HEK293T (cell line): ENCODE results near the gene BLACAT1.

Source experiments
- CTCF ChIA-PET: fragments of 350-600 bp; formaldehyde crosslinking; extraction: SDS; loops from one replicate; lab custom pipeline; 2021; ENCODE audit warnings: antibody characterized with exemption, inconsistent platforms; lab: Yijun Ruan, JAX
- POLR2A ChIA-PET: fragments of 350-600 bp; formaldehyde crosslinking; extraction: SDS; loops from one replicate; lab custom pipeline; 2020; ENCODE audit warnings: antibody characterized with exemption, inconsistent platforms; lab: Yijun Ruan, JAX
- DNase-seq: peaks from one replicate; pipeline ENCODE4 v3.0.0; 2012; ENCODE audit warnings: mixed read lengths; ENCODE audit errors: extremely low spot score
- ARNT ChIP-seq: fragments of 450-650 bp; IDR thresholded peaks from 2 replicates; pipeline ENCODE4 v1.6.1; 2017; ENCODE audit warnings: mild to moderate bottlenecking
- BHLHE40 ChIP-seq: fragments of 450-650 bp; IDR thresholded peaks from 2 replicates; pipeline ENCODE4 v1.6.1; 2016; ENCODE audit warnings: mild to moderate bottlenecking, moderate library complexity, borderline replicate concordance
- CTBP1 ChIP-seq: fragments of 450-650 bp; IDR thresholded peaks from 2 replicates; pipeline ENCODE4 v1.6.1; 2016; ENCODE audit warnings: borderline replicate concordance
- ELF4 ChIP-seq: fragments of 450-650 bp; IDR thresholded peaks from 2 replicates; pipeline ENCODE4 v1.6.1; 2017; ENCODE audit warnings: antibody characterized with exemption
- FOXA1 ChIP-seq: fragments of 450-650 bp; IDR thresholded peaks from 2 replicates; pipeline ENCODE4 v1.6.1; 2016; ENCODE audit warnings: mild to moderate bottlenecking
- FOXK2 ChIP-seq: fragments of 450-650 bp; IDR thresholded peaks from 2 replicates; pipeline ENCODE4 v1.6.1; 2016; ENCODE audit warnings: mild to moderate bottlenecking
- FOXM1 ChIP-seq: fragments of 450-650 bp; IDR thresholded peaks from 2 replicates; pipeline ENCODE4 v1.6.1; 2017; ENCODE audit warnings: mild to moderate bottlenecking, borderline replicate concordance
- HDGF ChIP-seq: fragments of 450-650 bp; IDR thresholded peaks from 2 replicates; pipeline ENCODE4 v1.6.1; 2017; ENCODE audit warnings: antibody characterized with exemption, borderline replicate concordance
- L3MBTL2 ChIP-seq: fragments of 450-650 bp; conservative IDR thresholded peaks from 2 replicates; pipeline ENCODE4 v1.6.1; 2016; ENCODE audit warnings: mild to moderate bottlenecking
- LEF1 ChIP-seq: fragments of 450-650 bp; IDR thresholded peaks from 2 replicates; pipeline ENCODE4 v1.6.1; 2017; ENCODE audit warnings: mild to moderate bottlenecking, borderline replicate concordance
- NFRKB ChIP-seq: fragments of 450-650 bp; IDR thresholded peaks from 2 replicates; pipeline ENCODE4 v1.6.1; 2016; ENCODE audit warnings: mild to moderate bottlenecking, moderate library complexity
- SP1 ChIP-seq: fragments of 450-650 bp; IDR thresholded peaks from 2 replicates; pipeline ENCODE4 v1.6.1; 2017
- SUZ12 ChIP-seq: fragments of 450-650 bp; IDR thresholded peaks from 2 replicates; pipeline ENCODE4 v1.6.1; 2016; ENCODE audit warnings: mild to moderate bottlenecking
- TARDBP ChIP-seq: fragments of 450-650 bp; IDR thresholded peaks from 2 replicates; pipeline ENCODE4 v1.6.1; 2016
- ZNF384 ChIP-seq: fragments of 450-650 bp; IDR thresholded peaks from 2 replicates; pipeline ENCODE4 v1.6.1; 2016
- TF ChIP-seq, protein P1 (sequence below): fragments of 450-650 bp; IDR thresholded peaks from 2 replicates; pipeline ENCODE4 v1.6.1; 2016

BLACAT1 gene

GRCh38 chr1:205422993-205423642 is 32.7 kb downstream of the BLACAT1 start:
- no peak for DNase-seq
- ChIA-PET CTCF (interaction anchor here (0.9 kb wide), 1 partner anchor 16 kb away, joined by 4 read pairs; no protein-coding TSS in a partner anchor), POLR2A (no interaction called here)

DNA sequence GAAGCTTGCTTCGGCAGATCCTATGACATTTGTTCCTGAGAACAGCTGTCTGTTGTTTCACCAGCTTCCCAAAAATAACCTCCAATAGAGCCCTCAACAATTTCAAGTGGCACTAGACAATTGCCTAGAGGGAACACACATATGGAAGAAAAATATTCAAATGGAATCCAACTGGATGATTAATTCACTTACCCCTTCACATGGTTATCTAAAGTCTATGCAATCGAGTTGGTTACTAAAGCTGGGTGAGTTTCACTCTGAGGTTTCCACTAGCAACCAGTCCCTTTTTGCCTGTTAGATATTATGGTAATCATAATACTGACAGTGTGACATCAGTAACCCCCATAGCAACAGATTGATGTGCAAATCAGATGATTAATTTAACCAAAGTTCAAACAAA is 34.0 kb downstream of the BLACAT1 start, which contains the start of gene LEMD1:
TSS of gene LEMD1 (minus strand) at position 259 of the 400 bp plus-strand sequence. CDS start 1,520 bp downstream, outside the sequence.
- ChIA-PET CTCF (interaction anchor here (0.9 to 1.7 kb wide), 2 partner anchors 9 to 17 kb away, joined by 3 read pairs; no protein-coding TSS in a partner anchor), POLR2A (no interaction called here)
- no peak for DNase-seq
- TF ChIP-seq TARDBP, result no peak
- TF ChIP-seq LEF1, result no peak
- TF ChIP-seq BHLHE40, result no peak
- no peak for TF ChIP-seq FOXK2
- TF ChIP-seq L3MBTL2, result no peak
- TF ChIP-seq, protein P1, sequence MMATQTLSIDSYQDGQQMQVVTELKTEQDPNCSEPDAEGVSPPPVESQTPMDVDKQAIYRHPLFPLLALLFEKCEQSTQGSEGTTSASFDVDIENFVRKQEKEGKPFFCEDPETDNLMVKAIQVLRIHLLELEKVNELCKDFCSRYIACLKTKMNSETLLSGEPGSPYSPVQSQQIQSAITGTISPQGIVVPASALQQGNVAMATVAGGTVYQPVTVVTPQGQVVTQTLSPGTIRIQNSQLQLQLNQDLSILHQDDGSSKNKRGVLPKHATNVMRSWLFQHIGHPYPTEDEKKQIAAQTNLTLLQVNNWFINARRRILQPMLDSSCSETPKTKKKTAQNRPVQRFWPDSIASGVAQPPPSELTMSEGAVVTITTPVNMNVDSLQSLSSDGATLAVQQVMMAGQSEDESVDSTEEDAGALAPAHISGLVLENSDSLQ, result no peak

More at GRCh38 chr1:205422993-205423642, 32.7 kb downstream of the BLACAT1 start:
- TF ChIP-seq FOXM1 (no peak), ZNF384 (no peak), ELF4 (no peak), NFRKB (no peak), SUZ12 (no peak), TARDBP (no peak), L3MBTL2 (no peak), BHLHE40 (no peak), FOXA1 (no peak), ARNT (no peak), LEF1 (no peak), FOXK2 (no peak), SP1 (no peak), CTBP1 (no peak), HDGF (no peak)
- TF ChIP-seq, protein P1, result no peak

GRCh38 chr1:205420938-205421337 is 34.9 kb downstream of the BLACAT1 start:
- DNase-seq, result no peak
- TF ChIP-seq ZNF384 (no peak), LEF1 (no peak), HDGF (no peak), SP1 (no peak), NFRKB (no peak), TARDBP (no peak), FOXK2 (no peak), L3MBTL2 (no peak), ELF4 (no peak), FOXM1 (no peak), CTBP1 (no peak), FOXA1 (no peak), ARNT (no peak), SUZ12 (no peak), BHLHE40 (no peak)
- TF ChIP-seq, protein P1, result no peak
- CTCF ChIA-PET, result interaction anchor here (1.0 to 1.7 kb wide), 2 partner anchors 10 to 18 kb away, joined by 3 to 5 read pairs; no protein-coding TSS in a partner anchor
- POLR2A ChIA-PET, result no interaction called here

- DNase-seq, result no peak
- CTCF ChIA-PET, result interaction anchor here (1.3 kb wide), 1 partner anchor 21 kb away, joined by 4 read pairs; no protein-coding TSS in a partner anchor
- POLR2A ChIA-PET, result no interaction called here
- TF ChIP-seq SUZ12 (no peak), SP1 (no peak), LEF1 (no peak), FOXM1 (no peak), HDGF (no peak), L3MBTL2 (no peak), ELF4 (no peak), BHLHE40 (no peak), CTBP1 (no peak), ARNT (no peak), FOXA1 (no peak), NFRKB (no peak), ZNF384 (no peak), FOXK2 (no peak), TARDBP (no peak)
- TF ChIP-seq, protein P1, result no peak
Measured at GRCh38 chr1:205417870-205418635, 37.8 kb downstream of the BLACAT1 start.

DNA sequence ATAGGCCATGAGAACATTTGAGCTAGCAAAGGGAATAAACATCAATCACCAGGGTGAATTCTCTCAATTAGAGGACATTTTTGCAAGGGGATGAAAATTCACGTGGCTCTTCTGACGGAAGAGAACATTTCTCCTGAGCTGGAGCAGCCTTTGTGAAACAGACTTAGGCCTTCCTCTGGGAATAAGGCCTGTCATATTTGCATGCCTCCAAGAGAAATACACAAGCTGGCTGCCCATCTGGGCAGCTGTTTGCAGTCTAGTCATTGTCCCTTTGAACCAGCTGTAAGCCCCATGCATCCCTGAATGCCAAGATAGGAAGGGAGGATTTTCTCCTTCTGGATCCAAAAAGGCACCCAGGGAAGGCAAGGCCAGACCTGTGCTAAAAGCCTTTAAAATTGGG is 39.5 kb downstream of the BLACAT1 start:
- TF ChIP-seq SP1 (no peak), FOXM1 (no peak), HDGF (no peak), CTBP1 (no peak), ARNT (no peak), FOXA1 (no peak), L3MBTL2 (no peak), BHLHE40 (no peak), TARDBP (no peak), LEF1 (no peak), NFRKB (no peak), ZNF384 (no peak), FOXK2 (no peak), SUZ12 (no peak), ELF4 (no peak)
- TF ChIP-seq, protein P1, result no peak
- POLR2A ChIA-PET, result no interaction called here

More for the DNA sequence above, 39.5 kb downstream of the BLACAT1 start:
- no peak for DNase-seq
- CTCF ChIA-PET, result interaction anchor here (0.6 to 1.4 kb wide), 4 partner anchors 14 to 62 kb away, joined by 3 to 8 read pairs (median 4); no protein-coding TSS in a partner anchor
